ENCODE measurements around the gene ORAI3.

The ORAI3 gene

GRCh38 chr16:30924913-30925631 is 23.8 kb upstream of the ORAI3 start:
- Histone ChIP-seq H3K4me1 (ENCODE audit: insufficient read depth, low read length) (peaks cover 21% of the 10 kb centered on the region), H3K27ac (ENCODE audit: low read depth, low read length) (peak overlapping the region; percentile 77), H3K36me3 (ENCODE audit: insufficient read depth, low read length) (no peaks in the 10 kb centered on the region), H3K27me3 (ENCODE audit: control insufficient read depth in 1 of 2, insufficient read depth in 2 of 2, low read length in 2 of 2) (no peaks in the 10 kb centered on the region), H3K9me3 (ENCODE audit: low read length) (no peaks in the 10 kb centered on the region), H3K4me3 (ENCODE audit: low read depth in 1 of 2, low read length in 2 of 2) (peak overlapping the region; percentile 43 to 77), H3K9ac (ENCODE audit: low read length) (no peak overlapping the region)

- Histone ChIP-seq H3K9me3 (ENCODE audit: low read length) (no peaks in the 10 kb centered on the region), H3K27ac (ENCODE audit: low read depth, low read length) (no peak overlapping the region), H3K4me3 (ENCODE audit: low read depth in 1 of 2, low read length in 2 of 2) (no peak overlapping the region), H3K27me3 (ENCODE audit: control insufficient read depth in 1 of 2, insufficient read depth in 2 of 2, low read length in 2 of 2) (no peaks in the 10 kb centered on the region), H3K36me3 (ENCODE audit: insufficient read depth, low read length) (peaks cover 2% of the 10 kb centered on the region), H3K4me1 (ENCODE audit: insufficient read depth, low read length) (peaks cover 21% of the 10 kb centered on the region), H3K9ac (ENCODE audit: low read length) (no peak overlapping the region)
Observed at GRCh38 chr16:30925632-30925987, 23.3 kb upstream of the ORAI3 start.

GRCh38 chr16:30925995-30926811 is 22.7 kb upstream of the ORAI3 start:
- H3K4me1 ChIP-seq (ENCODE audit: insufficient read depth, low read length): peaks cover 16% of the 10 kb centered on the region
- no peak overlapping the region for H3K4me3 ChIP-seq (ENCODE audit: low read depth in 1 of 2, low read length in 2 of 2)
- no peaks in the 10 kb centered on the region for H3K27me3 ChIP-seq (ENCODE audit: control insufficient read depth in 1 of 2, insufficient read depth in 2 of 2, low read length in 2 of 2)
- peaks cover 8% of the 10 kb centered on the region for H3K36me3 ChIP-seq (ENCODE audit: insufficient read depth, low read length)
- H3K9me3 ChIP-seq (ENCODE audit: low read length): no peaks in the 10 kb centered on the region
- H3K27ac ChIP-seq (ENCODE audit: low read depth, low read length): no peak overlapping the region
- no peak overlapping the region for H3K9ac ChIP-seq (ENCODE audit: low read length)

DNA sequence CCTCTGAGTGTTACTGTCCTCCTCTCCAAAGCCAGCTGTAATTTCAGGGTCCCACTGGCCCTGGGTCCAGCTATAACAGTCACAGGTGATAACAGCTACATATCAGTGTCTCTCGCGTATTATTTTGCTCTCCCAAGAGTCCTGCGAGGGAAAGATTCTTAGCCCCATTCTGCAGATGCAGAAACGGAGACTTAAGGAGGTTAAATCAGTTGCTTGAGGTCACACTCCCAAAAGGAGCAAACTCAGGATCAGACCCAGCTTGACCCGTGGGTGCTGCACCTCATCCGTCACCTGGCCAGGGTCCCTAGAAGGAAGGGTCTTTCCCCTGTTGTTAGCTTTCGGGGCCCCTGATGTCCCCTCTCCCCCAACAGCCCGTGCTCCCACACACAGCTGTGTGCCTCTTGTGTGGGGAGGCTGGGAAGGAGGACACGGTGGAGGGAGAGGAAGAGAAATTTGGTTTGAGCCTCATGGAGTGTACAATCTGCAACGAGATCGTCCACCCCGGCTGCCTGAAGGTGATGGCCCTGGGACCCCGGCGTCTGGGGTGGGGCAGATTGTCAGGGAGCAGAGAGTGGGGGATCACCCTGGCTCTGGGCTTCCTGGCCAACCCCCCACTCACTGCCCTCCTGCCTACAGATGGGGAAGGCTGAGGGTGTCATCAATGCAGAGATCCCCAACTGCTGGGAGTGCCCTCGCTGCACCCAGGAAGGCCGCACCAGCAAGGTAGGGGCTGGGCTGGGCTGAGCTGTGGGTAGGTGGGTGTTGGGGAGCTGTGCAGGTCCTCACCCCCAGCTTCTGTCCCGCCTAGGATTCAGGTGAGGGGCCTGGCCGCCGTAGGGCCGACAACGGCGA is 21.7 kb upstream of the ORAI3 start:
- Histone ChIP-seq H3K4me3 (ENCODE audit: low read depth in 1 of 2, low read length in 2 of 2) (peak overlapping the region in 1 of 2 donors; percentile 7), H3K9ac (ENCODE audit: low read length) (no peak overlapping the region), H3K36me3 (ENCODE audit: insufficient read depth, low read length) (peaks cover 10% of the 10 kb centered on the region), H3K9me3 (ENCODE audit: low read length) (no peaks in the 10 kb centered on the region), H3K27ac (ENCODE audit: low read depth, low read length) (no peak overlapping the region), H3K4me1 (ENCODE audit: insufficient read depth, low read length) (peaks cover 9% of the 10 kb centered on the region), H3K27me3 (ENCODE audit: control insufficient read depth in 1 of 2, insufficient read depth in 2 of 2, low read length in 2 of 2) (no peaks in the 10 kb centered on the region)

DNA sequence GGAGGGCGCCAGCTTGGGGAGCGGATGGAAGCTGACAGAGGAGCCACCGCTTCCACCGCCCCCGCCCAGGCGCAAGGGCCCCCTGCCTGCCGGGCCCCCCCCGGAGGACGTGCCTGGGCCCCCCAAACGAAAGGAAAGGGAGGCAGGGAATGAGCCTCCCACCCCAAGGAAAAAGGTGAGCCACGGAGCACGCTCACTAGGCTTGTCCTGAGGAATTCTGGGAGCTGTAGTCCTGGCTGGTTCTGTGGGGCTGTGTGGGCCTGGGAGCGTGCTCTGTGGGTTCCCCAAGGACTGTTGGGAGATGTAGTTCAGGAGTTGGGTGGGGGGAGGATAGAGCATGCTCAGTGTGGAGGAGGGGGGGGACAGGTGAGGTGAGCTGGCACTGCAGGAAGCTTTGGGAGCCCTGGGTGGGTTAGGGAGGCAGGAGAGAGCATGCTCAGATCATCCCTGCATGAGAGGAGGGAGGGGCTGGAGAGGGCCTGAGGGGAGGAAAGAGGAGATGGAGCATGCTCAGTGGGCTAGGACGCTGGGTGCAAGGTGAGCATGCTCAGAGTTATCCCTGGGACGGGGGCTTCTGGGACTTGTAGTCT is 21.0 kb upstream of the ORAI3 start:
- Histone ChIP-seq H3K4me1 (ENCODE audit: insufficient read depth, low read length) (peaks cover 9% of the 10 kb centered on the region), H3K27ac (ENCODE audit: low read depth, low read length) (no peak overlapping the region), H3K36me3 (ENCODE audit: insufficient read depth, low read length) (peaks cover 10% of the 10 kb centered on the region), H3K4me3 (ENCODE audit: low read depth in 1 of 2, low read length in 2 of 2) (peak overlapping the region in 1 of 2 donors; percentile 7), H3K27me3 (ENCODE audit: control insufficient read depth in 1 of 2, insufficient read depth in 2 of 2, low read length in 2 of 2) (no peaks in the 10 kb centered on the region), H3K9me3 (ENCODE audit: low read length) (no peaks in the 10 kb centered on the region), H3K9ac (ENCODE audit: low read length) (no peak overlapping the region)

GRCh38 chr16:30928390-30928789 is 20.5 kb upstream of the ORAI3 start:
- H3K4me1 ChIP-seq (ENCODE audit: insufficient read depth, low read length): peaks cover 9% of the 10 kb centered on the region
- H3K4me3 ChIP-seq (ENCODE audit: low read depth in 1 of 2, low read length in 2 of 2): no peak overlapping the region
- no peaks in the 10 kb centered on the region for H3K27me3 ChIP-seq (ENCODE audit: control insufficient read depth in 1 of 2, insufficient read depth in 2 of 2, low read length in 2 of 2)
- peaks cover 10% of the 10 kb centered on the region for H3K36me3 ChIP-seq (ENCODE audit: insufficient read depth, low read length)
- no peak overlapping the region for H3K9ac ChIP-seq (ENCODE audit: low read length)
- no peaks in the 10 kb centered on the region for H3K9me3 ChIP-seq (ENCODE audit: low read length)
- H3K27ac ChIP-seq (ENCODE audit: low read depth, low read length): no peak overlapping the region

DNA sequence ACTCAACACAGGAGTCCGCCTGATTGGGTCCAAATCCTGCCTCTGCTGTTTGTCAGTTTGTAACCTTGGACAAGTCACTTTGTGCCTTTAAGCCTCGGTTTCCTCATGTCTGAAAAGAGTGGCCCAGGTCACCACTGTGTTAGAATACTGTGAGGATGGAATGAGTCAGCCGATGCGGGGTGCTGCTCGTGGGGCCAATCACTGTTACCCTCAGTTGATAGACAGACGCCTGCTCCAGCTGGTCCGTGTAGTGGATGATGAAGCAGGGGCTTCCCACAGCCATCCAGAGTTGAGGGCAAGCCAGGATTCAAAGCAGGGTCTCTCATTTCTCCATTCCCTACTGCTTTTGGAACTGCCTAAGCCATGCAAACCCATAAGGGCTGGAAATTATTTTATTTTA is 19.7 kb upstream of the ORAI3 start:
- peaks cover 10% of the 10 kb centered on the region for H3K36me3 ChIP-seq (ENCODE audit: insufficient read depth, low read length)
- H3K27me3 ChIP-seq (ENCODE audit: control insufficient read depth in 1 of 2, insufficient read depth in 2 of 2, low read length in 2 of 2): no peaks in the 10 kb centered on the region
- H3K4me1 ChIP-seq (ENCODE audit: insufficient read depth, low read length): peaks cover 9% of the 10 kb centered on the region
- H3K9me3 ChIP-seq (ENCODE audit: low read length): no peaks in the 10 kb centered on the region
- H3K9ac ChIP-seq (ENCODE audit: low read length): no peak overlapping the region
- no peak overlapping the region for H3K4me3 ChIP-seq (ENCODE audit: low read depth in 1 of 2, low read length in 2 of 2)
- no peak overlapping the region for H3K27ac ChIP-seq (ENCODE audit: low read depth, low read length)

- Histone ChIP-seq H3K9ac (ENCODE audit: low read length) (no peak overlapping the region), H3K4me3 (ENCODE audit: low read depth in 1 of 2, low read length in 2 of 2) (no peak overlapping the region), H3K27ac (ENCODE audit: low read depth, low read length) (no peak overlapping the region), H3K9me3 (ENCODE audit: low read length) (no peaks in the 10 kb centered on the region), H3K4me1 (ENCODE audit: insufficient read depth, low read length) (peaks cover 1% of the 10 kb centered on the region), H3K36me3 (ENCODE audit: insufficient read depth, low read length) (peaks cover 15% of the 10 kb centered on the region), H3K27me3 (ENCODE audit: control insufficient read depth in 1 of 2, insufficient read depth in 2 of 2, low read length in 2 of 2) (no peaks in the 10 kb centered on the region)
Observed at GRCh38 chr16:30930160-30930571, 18.7 kb upstream of the ORAI3 start.

DNA sequence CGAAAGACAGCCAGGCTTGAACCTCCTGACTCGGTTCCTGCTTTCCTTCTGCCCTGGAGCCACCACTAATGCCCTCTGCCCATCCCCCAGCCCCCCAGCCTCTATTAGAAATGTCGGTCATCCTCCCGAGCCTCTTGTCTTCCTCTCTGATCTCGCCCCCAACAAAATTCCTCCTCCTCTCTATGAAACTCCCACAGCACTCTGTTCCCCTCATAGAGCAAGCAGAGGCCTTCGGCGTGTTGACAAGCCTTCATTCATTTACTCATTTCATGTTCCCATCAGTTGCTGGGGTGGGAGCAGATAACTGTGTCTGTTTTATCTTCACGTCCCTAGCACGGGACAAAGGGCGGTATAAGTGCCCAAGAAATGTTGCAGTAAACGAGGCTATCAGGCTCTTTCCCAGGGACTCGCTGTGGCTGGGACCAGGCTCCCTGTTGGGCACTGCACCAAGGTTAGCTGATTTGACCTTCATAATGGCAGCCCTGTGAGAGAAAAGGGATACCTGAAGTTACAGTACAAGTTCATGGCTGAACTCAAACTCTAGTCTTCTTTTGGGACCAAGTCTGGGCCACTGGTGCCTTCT is 17.7 kb upstream of the ORAI3 start:
- Histone ChIP-seq H3K9ac (ENCODE audit: low read length) (no peak overlapping the region), H3K27me3 (ENCODE audit: control insufficient read depth in 1 of 2, insufficient read depth in 2 of 2, low read length in 2 of 2) (no peaks in the 10 kb centered on the region), H3K4me3 (ENCODE audit: low read depth in 1 of 2, low read length in 2 of 2) (no peak overlapping the region), H3K36me3 (ENCODE audit: insufficient read depth, low read length) (peaks cover 15% of the 10 kb centered on the region), H3K4me1 (ENCODE audit: insufficient read depth, low read length) (no peaks in the 10 kb centered on the region), H3K9me3 (ENCODE audit: low read length) (no peaks in the 10 kb centered on the region), H3K27ac (ENCODE audit: low read depth, low read length) (no peak overlapping the region)

GRCh38 chr16:30934827-30935557 is 13.9 kb upstream of the ORAI3 start:
- H3K27me3 ChIP-seq (ENCODE audit: control insufficient read depth in 1 of 2, insufficient read depth in 2 of 2, low read length in 2 of 2): no peaks in the 10 kb centered on the region
- H3K9me3 ChIP-seq (ENCODE audit: low read length): no peaks in the 10 kb centered on the region
- no peak overlapping the region for H3K9ac ChIP-seq (ENCODE audit: low read length)
- no peak overlapping the region for H3K4me3 ChIP-seq (ENCODE audit: low read depth in 1 of 2, low read length in 2 of 2)
- no peaks in the 10 kb centered on the region for H3K4me1 ChIP-seq (ENCODE audit: insufficient read depth, low read length)
- peaks cover 15% of the 10 kb centered on the region for H3K36me3 ChIP-seq (ENCODE audit: insufficient read depth, low read length)
- H3K27ac ChIP-seq (ENCODE audit: low read depth, low read length): no peak overlapping the region

Measured in muscle layer of colon (tissue), 2 donors.